Loucy (cell line): ENCODE results near the gene CCDC85C.

ENCODE experiments used
- H2AFZ ChIP-seq: fragments of 200-600 bp; sonication (generic); 2 replicates; pipeline ENCODE4 v1.6.0; 2016; ENCODE audit warnings: antibody characterized with exemption, mild to moderate bottlenecking, low read length, moderate library complexity
- H3F3A ChIP-seq: fragments of 200-600 bp; 2 replicates; pipeline ENCODE4 v1.6.0; 2016; ENCODE audit warnings: antibody characterized with exemption, low read depth, mild to moderate bottlenecking
- H3K27me3 ChIP-seq: fragments of 200-600 bp; sonication (generic); 2 replicates; pipeline ENCODE4 v1.6.1; 2014; ENCODE audit warnings: low read length, mild to moderate bottlenecking; ENCODE audit not compliant: insufficient read depth, poor library complexity, severe bottlenecking
- H3K36me3 ChIP-seq: fragments of 200-600 bp; sonication (generic); 2 replicates; pipeline ENCODE4 v1.6.1; 2016; ENCODE audit warnings: low read length; ENCODE audit not compliant: insufficient read depth
- H3K4me1 ChIP-seq: fragments of 200-600 bp; sonication (generic); 2 replicates; pipeline ENCODE4 v1.5.1; 2014; ENCODE audit warnings: low read length, mild to moderate bottlenecking; ENCODE audit not compliant: insufficient read depth, poor library complexity, severe bottlenecking
- H3K4me2 ChIP-seq: fragments of 200-600 bp; sonication (generic); 2 replicates; pipeline ENCODE4 v1.6.0; 2014; ENCODE audit warnings: antibody characterized with exemption, low read length, low read depth, mild to moderate bottlenecking; ENCODE audit not compliant: poor library complexity, severe bottlenecking
- H3K4me3 ChIP-seq: fragments of 200-600 bp; sonication (generic); 2 replicates; pipeline ENCODE4 v1.5.1; 2014; ENCODE audit warnings: low read length, mild to moderate bottlenecking, mixed read lengths; ENCODE audit not compliant: poor library complexity, severe bottlenecking
- H3K79me2 ChIP-seq: fragments of 200-600 bp; sonication (generic); 2 replicates; pipeline ENCODE4 v1.6.1; 2014; ENCODE audit warnings: low read length; ENCODE audit not compliant: insufficient read depth
- H3K9ac ChIP-seq: fragments of 200-600 bp; sonication (generic); 2 replicates; pipeline ENCODE4 v1.6.0; 2014; ENCODE audit warnings: mild to moderate bottlenecking, low read depth, low read length, moderate library complexity; ENCODE audit not compliant: poor library complexity, severe bottlenecking
- H3K9me2 ChIP-seq: fragments of 200-600 bp; sonication (generic); replicated peaks from 2 replicates; pipeline ENCODE4 v1.6.1; 2016; ENCODE audit warnings: low read depth, low read length, mixed read lengths
- H3K9me3 ChIP-seq: fragments of 200-600 bp; sonication (generic); 2 replicates; pipeline ENCODE4 v1.6.1; 2014; ENCODE audit warnings: mild to moderate bottlenecking, antibody characterized with exemption, low read length, low read depth; ENCODE audit not compliant: insufficient read depth
- H4K20me1 ChIP-seq: fragments of 200-600 bp; sonication (generic); 2 replicates; pipeline ENCODE4 v1.6.0; 2014; ENCODE audit warnings: antibody characterized with exemption, low read length, mild to moderate bottlenecking; ENCODE audit not compliant: insufficient read depth, poor library complexity, severe bottlenecking
- EZH2phosphoT487 ChIP-seq: fragments of 200-600 bp; IDR thresholded peaks from 2 replicates; pipeline ENCODE4 v1.6.1; 2018; ENCODE audit warnings: antibody characterized with exemption, mild to moderate bottlenecking, moderate library complexity, borderline replicate concordance
- TF ChIP-seq, protein P1 (sequence below): fragments of 200-600 bp; sonication (generic); conservative IDR thresholded peaks from 2 replicates; pipeline ENCODE4 v1.5.1; 2014; ENCODE audit warnings: mild to moderate bottlenecking, antibody characterized with exemption, low read length

CCDC85C gene

DNA sequence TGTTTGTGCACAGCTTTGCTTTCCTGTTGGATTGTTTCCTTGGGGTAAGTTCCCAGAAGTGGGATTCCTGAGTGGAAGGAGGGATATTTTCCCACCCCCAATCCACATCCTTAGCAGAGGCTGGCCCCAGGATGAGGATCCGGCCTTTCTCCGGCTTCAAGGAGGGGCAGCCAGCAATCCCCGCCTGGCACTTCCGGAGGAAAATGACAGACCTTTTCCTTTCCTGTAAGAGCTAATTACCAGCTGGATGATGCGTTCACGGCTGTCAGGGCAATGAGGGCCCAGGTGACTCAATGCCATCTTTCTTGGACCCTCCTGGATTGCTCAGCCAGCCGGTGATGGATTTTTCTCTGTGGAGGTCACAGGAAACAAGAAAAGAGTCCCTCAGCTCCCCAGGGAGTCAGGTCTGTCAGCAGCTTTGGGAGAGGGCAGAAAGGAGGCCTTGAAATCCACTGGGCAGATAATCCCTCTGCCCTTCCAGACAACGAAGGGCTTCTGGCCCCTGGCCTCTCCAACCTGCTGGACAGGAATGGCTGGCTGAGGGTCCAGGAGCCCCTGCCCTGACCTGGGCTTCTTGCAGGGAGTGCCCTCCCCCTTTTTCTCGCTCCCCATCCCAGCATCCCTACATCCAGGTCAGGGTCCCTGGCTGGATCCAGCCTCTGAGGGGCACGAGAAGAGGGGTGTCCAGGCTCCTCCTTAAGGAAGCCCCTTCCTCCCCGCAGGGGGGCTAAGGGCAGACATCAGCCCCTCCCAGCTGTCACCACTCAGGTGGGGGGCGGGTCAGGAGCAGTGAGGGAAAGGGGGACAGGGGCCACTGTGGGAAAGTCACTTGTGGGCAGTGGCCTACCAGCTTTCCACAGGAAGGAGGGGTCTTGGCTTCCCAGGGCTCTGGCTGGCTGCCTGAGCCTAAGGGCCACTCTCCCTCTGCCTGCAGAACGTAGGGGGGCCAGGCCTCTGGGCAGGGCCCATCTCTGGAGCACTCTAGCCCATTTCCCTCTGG, 16.1 kb upstream of the CCDC85C start:
- H4K20me1 ChIP-seq: no peaks in the 10 kb centered on the region
- H3K9ac ChIP-seq: no peak overlapping the region
- H3K27me3 ChIP-seq: no peaks in the 10 kb centered on the region
- H3K9me3 ChIP-seq: no peaks in the 10 kb centered on the region
- no peaks in the 10 kb centered on the region for H3K79me2 ChIP-seq
- no peaks in the 10 kb centered on the region for H3F3A ChIP-seq
- H3K4me3 ChIP-seq: no peak overlapping the region
- no peak for TF ChIP-seq EZH2phosphoT487
- TF ChIP-seq, protein P1, sequence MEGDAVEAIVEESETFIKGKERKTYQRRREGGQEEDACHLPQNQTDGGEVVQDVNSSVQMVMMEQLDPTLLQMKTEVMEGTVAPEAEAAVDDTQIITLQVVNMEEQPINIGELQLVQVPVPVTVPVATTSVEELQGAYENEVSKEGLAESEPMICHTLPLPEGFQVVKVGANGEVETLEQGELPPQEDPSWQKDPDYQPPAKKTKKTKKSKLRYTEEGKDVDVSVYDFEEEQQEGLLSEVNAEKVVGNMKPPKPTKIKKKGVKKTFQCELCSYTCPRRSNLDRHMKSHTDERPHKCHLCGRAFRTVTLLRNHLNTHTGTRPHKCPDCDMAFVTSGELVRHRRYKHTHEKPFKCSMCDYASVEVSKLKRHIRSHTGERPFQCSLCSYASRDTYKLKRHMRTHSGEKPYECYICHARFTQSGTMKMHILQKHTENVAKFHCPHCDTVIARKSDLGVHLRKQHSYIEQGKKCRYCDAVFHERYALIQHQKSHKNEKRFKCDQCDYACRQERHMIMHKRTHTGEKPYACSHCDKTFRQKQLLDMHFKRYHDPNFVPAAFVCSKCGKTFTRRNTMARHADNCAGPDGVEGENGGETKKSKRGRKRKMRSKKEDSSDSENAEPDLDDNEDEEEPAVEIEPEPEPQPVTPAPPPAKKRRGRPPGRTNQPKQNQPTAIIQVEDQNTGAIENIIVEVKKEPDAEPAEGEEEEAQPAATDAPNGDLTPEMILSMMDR: no peak
- H3K9me2 ChIP-seq: no peaks in the 10 kb centered on the region
- H2AFZ ChIP-seq: no peak overlapping the region
- no peaks in the 10 kb centered on the region for H3K4me1 ChIP-seq
- H3K36me3 ChIP-seq: no peaks in the 10 kb centered on the region
- no peak overlapping the region for H3K4me2 ChIP-seq

DNA sequence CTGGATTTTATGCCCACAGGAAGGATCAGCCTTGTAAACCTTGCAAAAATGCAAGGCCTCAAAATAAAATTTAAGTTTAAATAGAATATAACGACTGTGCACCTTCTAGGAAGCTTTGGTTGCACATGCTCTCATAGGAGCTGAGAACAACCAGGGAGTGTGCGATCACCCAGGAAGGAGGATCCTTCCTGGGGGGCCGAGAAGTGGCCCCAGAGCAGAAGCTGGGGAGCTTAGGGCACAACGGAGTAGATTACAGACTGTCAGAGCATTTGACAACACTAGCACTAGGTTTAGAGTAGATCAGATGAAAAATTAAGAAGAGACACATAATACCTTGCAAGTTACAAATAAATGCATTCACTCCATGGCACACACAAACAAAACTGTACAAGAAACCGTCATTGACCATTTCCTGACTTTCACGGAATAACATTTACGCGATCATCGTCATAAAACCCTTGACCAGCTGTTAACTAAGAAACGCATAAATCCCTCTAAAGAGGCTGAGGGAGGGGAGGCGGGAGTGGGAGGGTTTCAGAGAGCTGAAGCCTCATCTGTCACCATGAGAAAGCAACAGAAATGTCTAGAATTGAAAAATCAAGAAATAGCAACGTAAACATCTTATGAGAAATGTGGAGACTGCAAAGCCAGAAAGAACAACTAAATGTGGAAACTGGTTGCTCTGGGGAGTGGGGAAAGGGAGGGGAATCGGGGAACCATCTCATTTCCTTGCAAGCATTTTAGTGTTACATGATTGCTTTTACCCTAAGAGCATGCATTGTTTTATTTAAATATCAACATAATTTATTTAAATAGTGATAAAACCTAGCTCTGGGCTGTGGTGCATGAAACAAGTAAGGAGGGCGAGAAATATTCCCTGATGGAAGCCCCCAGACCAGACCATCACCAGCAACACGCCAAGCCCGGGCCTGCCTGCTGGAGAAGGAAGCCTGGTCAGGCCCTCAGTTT, 13.1 kb upstream of the CCDC85C start:
- no peak overlapping the region for H3K9ac ChIP-seq
- no peaks in the 10 kb centered on the region for H3K27me3 ChIP-seq
- no peak overlapping the region for H2AFZ ChIP-seq
- H4K20me1 ChIP-seq: no peaks in the 10 kb centered on the region
- no peaks in the 10 kb centered on the region for H3K4me1 ChIP-seq
- H3K36me3 ChIP-seq: no peaks in the 10 kb centered on the region
- TF ChIP-seq, protein P1: no peak
- no peak for TF ChIP-seq EZH2phosphoT487
- H3K4me3 ChIP-seq: no peak overlapping the region
- H3K9me3 ChIP-seq: no peaks in the 10 kb centered on the region
- no peaks in the 10 kb centered on the region for H3K9me2 ChIP-seq
- H3F3A ChIP-seq: no peaks in the 10 kb centered on the region
- no peaks in the 10 kb centered on the region for H3K79me2 ChIP-seq
- H3K4me2 ChIP-seq: no peak overlapping the region

DNA sequence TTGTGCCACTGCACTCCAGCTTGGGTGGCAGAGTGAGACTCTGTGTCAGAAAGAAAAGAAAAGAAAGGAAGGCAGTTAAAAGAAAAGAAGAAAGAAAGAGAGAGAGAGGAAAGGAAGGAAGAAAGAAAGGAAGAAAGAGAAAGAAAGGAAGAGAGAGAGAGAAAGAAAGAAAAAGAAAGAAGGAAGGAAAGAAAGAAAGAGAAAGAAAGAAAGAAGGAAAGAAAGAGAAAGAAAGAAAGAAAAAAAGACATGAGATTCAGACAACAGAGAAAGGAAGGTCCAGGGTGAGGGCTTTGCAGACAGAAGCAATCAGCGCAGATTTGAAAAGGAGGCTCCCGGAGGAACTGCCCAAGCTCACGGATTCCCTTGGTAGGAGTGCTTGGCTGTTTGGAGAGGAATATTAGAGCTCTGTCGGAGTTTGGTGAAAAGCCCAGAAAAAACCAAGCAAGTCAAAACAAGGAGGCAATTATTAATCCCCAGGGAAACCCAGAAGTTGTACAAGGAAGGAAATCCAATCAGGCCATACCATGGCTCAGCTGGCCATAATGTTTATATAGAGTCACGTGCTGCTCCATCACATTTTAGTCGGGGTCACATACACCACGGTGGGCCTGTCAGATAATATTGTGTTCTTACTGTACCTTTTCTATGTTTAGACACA, 11.6 kb upstream of the CCDC85C start:
- no peak for TF ChIP-seq EZH2phosphoT487
- Histone ChIP-seq H3K36me3 (no peaks in the 10 kb centered on the region), H3K4me1 (no peaks in the 10 kb centered on the region), H3K9ac (no peak overlapping the region), H3K79me2 (no peaks in the 10 kb centered on the region), H4K20me1 (no peaks in the 10 kb centered on the region), H3K27me3 (no peaks in the 10 kb centered on the region), H3K4me2 (no peak overlapping the region), H3K9me3 (no peaks in the 10 kb centered on the region), H3F3A (no peaks in the 10 kb centered on the region), H2AFZ (no peak overlapping the region), H3K9me2 (no peaks in the 10 kb centered on the region), H3K4me3 (no peak overlapping the region)
